IMR-90 (cell line): ENCODE measurements around the gene PYY. TPM values are rescaled to one million over a fixed set of nuclear protein-coding genes. Genes with fewer than 3 reads are reported as not detected.
"Not testable (repeated sequence)": the region's sequence is repeated elsewhere in the genome, so short reads cannot be mapped to it uniquely, and the experiment has no call there.

Source experiments
- ATAC-seq: fragments of 200-7000 bp; cut with Tn5 transposase; 2 replicates; pipeline ENCODE4 v1.9.1; 2020; ENCODE audit warnings: low read depth, mild to moderate bottlenecking, moderate library complexity
- BruUV-seq: library from RNA; stranded (reverse); fragments of 400-500 nt; replicated peaks from 2 replicates; lab custom pipeline; 2021; lab: Mats Ljungman, UMichigan
- CTCF ChIA-PET: fragments of 300-600 bp; formaldehyde crosslinking; extraction: SDS; loops from one replicate; lab custom pipeline; 2021; ENCODE audit warnings: antibody characterized with exemption; lab: Yijun Ruan, JAX
- POLR2A ChIA-PET: fragments of 300-600 bp; sonication (Branson Sonifier 250); formaldehyde crosslinking; loops from one replicate; lab custom pipeline; 2022; ENCODE audit warnings: antibody characterized with exemption; ENCODE audit not compliant: unreplicated experiment; lab: Charles Lee
- DNase-seq: peaks from one replicate; pipeline ENCODE4 v3.0.0; 2013
- H2AFZ ChIP-seq: replicated peaks from 2 replicates; pipeline ENCODE3; 2013; ENCODE audit warnings: low read length, mild to moderate bottlenecking; ENCODE audit not compliant: poor library complexity
- H2AK5ac ChIP-seq: 2 replicates; pipeline ENCODE4 v1.6.1; 2013; ENCODE audit warnings: low read depth, low read length, inconsistent platforms
- H2AK9ac ChIP-seq: replicated peaks from 2 replicates; pipeline ENCODE3; 2013; ENCODE audit warnings: mild to moderate bottlenecking, low read depth, low read length, moderate library complexity; ENCODE audit not compliant: poor library complexity
- H2BK120ac ChIP-seq: 2 replicates; pipeline ENCODE4 v1.6.1; 2013; ENCODE audit warnings: low read depth, low read length, inconsistent platforms
- H2BK15ac ChIP-seq: 3 replicates; pipeline ENCODE4 v1.6.1; 2013; ENCODE audit warnings: low read depth, low read length, inconsistent platforms
- H2BK20ac ChIP-seq: 2 replicates; pipeline ENCODE4 v1.6.1; 2013; ENCODE audit warnings: low read depth, mild to moderate bottlenecking, inconsistent platforms, low read length, moderate library complexity
- H2BK5ac ChIP-seq: 2 replicates; pipeline ENCODE4 v1.6.1; 2013; ENCODE audit warnings: mild to moderate bottlenecking, low read depth, low read length, inconsistent platforms; ENCODE audit not compliant: poor library complexity, severe bottlenecking
- H3K14ac ChIP-seq: replicated peaks from 2 replicates; pipeline ENCODE4 v1.6.1; 2013; ENCODE audit warnings: low read depth, low read length, inconsistent platforms
- H3K18ac ChIP-seq: 2 replicates; pipeline ENCODE4 v1.6.1; 2013; ENCODE audit warnings: low read depth, low read length, control low read depth
- H3K23ac ChIP-seq: 2 replicates; pipeline ENCODE4 v1.6.1; 2013; ENCODE audit warnings: low read depth, low read length, inconsistent platforms
- H3K27ac ChIP-seq: 2 replicates; pipeline ENCODE4 v1.5.1; 2013; ENCODE audit warnings: mild to moderate bottlenecking, control low read depth, low read length; ENCODE audit not compliant: insufficient read depth
- H3K27me3 ChIP-seq: 2 replicates; pipeline ENCODE4 v1.6.1; 2013; ENCODE audit warnings: low read length; ENCODE audit not compliant: control insufficient read depth, insufficient read depth
- H3K36me3 ChIP-seq: 2 replicates; pipeline ENCODE4 v1.6.1; 2013; ENCODE audit warnings: low read length, mixed read lengths; ENCODE audit not compliant: control insufficient read depth, insufficient read depth
- H3K4ac ChIP-seq: 2 replicates; pipeline ENCODE4 v1.6.1; 2013; ENCODE audit warnings: low read depth, low read length, inconsistent platforms
- H3K4me1 ChIP-seq: 2 replicates; pipeline ENCODE4 v1.6.1; 2013; ENCODE audit warnings: low read length, mixed read lengths; ENCODE audit not compliant: control insufficient read depth, insufficient read depth
- H3K4me2 ChIP-seq: 2 replicates; pipeline ENCODE4 v1.6.1; 2013; ENCODE audit warnings: low read depth, mild to moderate bottlenecking, control low read depth, low read length, moderate library complexity
- H3K4me3 ChIP-seq: 2 replicates; pipeline ENCODE4 v1.5.1; 2013; ENCODE audit warnings: low read depth, mild to moderate bottlenecking, control low read depth, low read length, moderate library complexity; ENCODE audit not compliant: insufficient read depth
- H3K56ac ChIP-seq: 2 replicates; pipeline ENCODE4 v1.6.1; 2013; ENCODE audit warnings: low read length, inconsistent platforms; ENCODE audit not compliant: insufficient read depth; ENCODE audit errors: extremely low read depth
- H3K79me1 ChIP-seq, 2 experiments: 2 replicates each; pipeline ENCODE4 v1.6.1; 2013; ENCODE audit warnings: low read length in 2 of 2, inconsistent platforms in 1 of 2, low read depth in 1 of 2
- H3K9ac ChIP-seq: 2 replicates; pipeline ENCODE4 v1.6.1; 2013; ENCODE audit warnings: low read depth, low read length, control low read depth
- H3K9me1 ChIP-seq: 2 replicates; pipeline ENCODE4 v1.6.1; 2013; ENCODE audit warnings: low read length, inconsistent platforms; ENCODE audit not compliant: insufficient read depth
- H3K9me3 ChIP-seq: 2 replicates; pipeline ENCODE4 v1.6.1; 2013; ENCODE audit warnings: low read length; ENCODE audit not compliant: control insufficient read depth, insufficient read depth
- H4K20me1 ChIP-seq: 2 replicates; pipeline ENCODE4 v1.6.1; 2013; ENCODE audit warnings: low read length, inconsistent platforms; ENCODE audit not compliant: insufficient read depth
- H4K5ac ChIP-seq: 2 replicates; pipeline ENCODE4 v1.6.1; 2013; ENCODE audit warnings: mild to moderate bottlenecking, low read depth, low read length, control low read depth
- H4K8ac ChIP-seq, 2 experiments: 2 replicates each; pipeline ENCODE4 v1.6.1; 2013; ENCODE audit warnings: low read depth in 2 of 2, low read length in 2 of 2, control low read depth in 1 of 2, inconsistent platforms in 1 of 2
- H4K91ac ChIP-seq: 2 replicates; pipeline ENCODE4 v1.6.1; 2013; ENCODE audit warnings: low read depth, low read length, inconsistent platforms; ENCODE audit not compliant: insufficient read depth
- WGBS, 2 experiments: methylation state at CpG; one replicate each; pipeline versions ENCODE4 v1.1.5 to v1.1.7; 2013; ENCODE audit warnings: missing lambda C conversion rate in 2 of 2; ENCODE audit not compliant: insufficient read length in 1 of 2; ENCODE audit errors: extremely low coverage in 2 of 2; 5-methylcytosine and 5-hydroxymethylcytosine counted together
- dilution Hi-C: fragments of 300-500 bp; cut with HindIII; formaldehyde crosslinking; loops from one replicate; pipeline ENCODE4 v1.14.3; 2018; ENCODE audit warnings: low sequenced_read_pairs; ENCODE audit not compliant: unreplicated experiment
- in situ Hi-C: fragments of 300-500 bp; cut with MboI; formaldehyde crosslinking; loops from 3 replicates; pipeline ENCODE4 v1.14.3; 2019; ENCODE audit warnings: low sequenced_read_pairs, inconsistent platforms, mixed read lengths
- intact Hi-C: fragments of 100-400 bp; cut with micrococcal nuclease; formaldehyde crosslinking; loops from 2 replicates; pipeline ENCODE4 v1.10.0; 2022
- polyA plus RNA-seq, 3 experiments: library from polyadenylated mRNA; depleted of rRNA; stranded (reverse); fragments of >200 nt; gene quantifications; 2 replicates each; pipeline ENCODE4 v1.2.3, GENCODE V29; 2012; ENCODE audit warnings: low replicate concordance in 1 of 3
- total RNA-seq: library from RNA; depleted of rRNA; stranded (reverse); fragments of >200 nt; gene quantifications from 2 replicates; pipeline ENCODE4 v1.2.3, GENCODE V29; 2012

Gene PYY
- total and polyA plus RNA-seq, 2 of the 4 experiments (the other 2 are of a cell fraction) = not detected

- WGBS, 2 experiments = no CpG with 5 or more reads among the region's 5 CpGs
- BruUV-seq, H4K20me1 ChIP-seq, H4K91ac ChIP-seq, H3K23ac ChIP-seq, H2BK5ac ChIP-seq, H3K9ac ChIP-seq, H3K14ac ChIP-seq, H3K4me3 ChIP-seq, H2AK5ac ChIP-seq, intact Hi-C loops, H2AK9ac ChIP-seq, H3K9me1 ChIP-seq, H3K56ac ChIP-seq, dilution Hi-C loops, CTCF ChIA-PET, H3K27ac ChIP-seq, H2BK20ac ChIP-seq, H3K4me1 ChIP-seq, H3K4me2 ChIP-seq, H2AFZ ChIP-seq, H4K5ac ChIP-seq, H3K4ac ChIP-seq, H3K9me3 ChIP-seq, in situ Hi-C loops, H2BK120ac ChIP-seq, ATAC-seq, H3K36me3 ChIP-seq, DNase-seq, H3K18ac ChIP-seq, H2BK15ac ChIP-seq, H4K8ac ChIP-seq, H3K79me1 ChIP-seq: not testable (repeated sequence)
- peaks cover 80% of the 10 kb centered on the region for H3K27me3 ChIP-seq
- POLR2A ChIA-PET = interaction anchor here (0.6 kb wide), 2 partner anchors 16 to 459 kb away, joined by 3 to 4 read pairs; no protein-coding TSS in a partner anchor
Observed at GRCh38 chr17:43927929-43928328, 25.8 kb downstream of the PYY start.
